ENCODE measurements around the gene DES.

The DES gene

GRCh38 chr2:219446101-219446504 is 27.9 kb downstream of the DES start:
- TF ChIP-seq ZNF274 (IDR thresholded peaks at IDR 0.05; ENCODE audit: low read depth, low read length) = no peak
- no peak overlapping the region for H3K4me3 ChIP-seq (ENCODE audit: low read length)

- no peak for TF ChIP-seq ZNF274 (IDR thresholded peaks at IDR 0.05; ENCODE audit: low read depth, low read length)
- no peak overlapping the region for H3K4me3 ChIP-seq (ENCODE audit: low read length)
These were observed 28.5 kb downstream of the DES start for GRCh38 chr2:219446689-219447088.

GRCh38 chr2:219447242-219448098 is 29.3 kb downstream of the DES start:
- no peak overlapping the region for H3K4me3 ChIP-seq (ENCODE audit: low read length)
- TF ChIP-seq ZNF274 (IDR thresholded peaks at IDR 0.05; ENCODE audit: low read depth, low read length) = no peak

- no peak for TF ChIP-seq ZNF274 (IDR thresholded peaks at IDR 0.05; ENCODE audit: low read depth, low read length)
- no peak overlapping the region for H3K4me3 ChIP-seq (ENCODE audit: low read length)
These were observed 30.1 kb downstream of the DES start for GRCh38 chr2:219448099-219448775.

GRCh38 chr2:219448776-219449341 is 30.7 kb downstream of the DES start:
- no peak for TF ChIP-seq ZNF274 (IDR thresholded peaks at IDR 0.05; ENCODE audit: low read depth, low read length)
- H3K4me3 ChIP-seq (ENCODE audit: low read length) = no peak overlapping the region

GRCh38 chr2:219449609-219450008 is 31.4 kb downstream of the DES start:
- H3K4me3 ChIP-seq (ENCODE audit: low read length) = no peak overlapping the region
- no peak for TF ChIP-seq ZNF274 (IDR thresholded peaks at IDR 0.05; ENCODE audit: low read depth, low read length)

- no peak for TF ChIP-seq ZNF274 (IDR thresholded peaks at IDR 0.05; ENCODE audit: low read depth, low read length)
These were observed 33.6 kb downstream of the DES start for GRCh38 chr2:219451661-219452360.

GRCh38 chr2:219452361-219453317 is 34.5 kb downstream of the DES start:
- no peak overlapping the region for H3K4me3 ChIP-seq (ENCODE audit: low read length)
- no peak for TF ChIP-seq ZNF274 (IDR thresholded peaks at IDR 0.05; ENCODE audit: low read depth, low read length)

More at GRCh38 chr2:219451661-219452360, 33.6 kb downstream of the DES start:
- H3K4me3 ChIP-seq (ENCODE audit: low read length) = no peak overlapping the region

GRCh38 chr2:219453671-219454590 is 35.8 kb downstream of the DES start:
- H3K4me3 ChIP-seq (ENCODE audit: low read length) = no peak overlapping the region
- TF ChIP-seq ZNF274 (IDR thresholded peaks at IDR 0.05; ENCODE audit: low read depth, low read length) = no peak

GRCh38 chr2:219455581-219455980 is 37.4 kb downstream of the DES start:
- no peak for TF ChIP-seq ZNF274 (IDR thresholded peaks at IDR 0.05; ENCODE audit: low read depth, low read length)
- H3K4me3 ChIP-seq (ENCODE audit: low read length) = no peak overlapping the region

- no peak overlapping the region for H3K4me3 ChIP-seq (ENCODE audit: low read length)
- TF ChIP-seq ZNF274 (IDR thresholded peaks at IDR 0.05; ENCODE audit: low read depth, low read length) = no peak
These were observed 39.7 kb downstream of the DES start for GRCh38 chr2:219457784-219458369.

- H3K4me3 ChIP-seq (ENCODE audit: low read length) = no peak overlapping the region
- TF ChIP-seq ZNF274 (IDR thresholded peaks at IDR 0.05; ENCODE audit: low read depth, low read length) = no peak
These were observed 40.8 kb downstream of the DES start for GRCh38 chr2:219458996-219459395.
